ENCODE data around the gene GRHL1. TPM values are rescaled to one million over a fixed set of nuclear protein-coding genes. Genes with fewer than 3 reads are reported as not detected.

GRHL1 gene
- total and polyA plus RNA-seq, 2 of the 4 experiments (the other 2 are of a cell fraction) = 0.18 to 0.21 TPM

GRCh38 chr2:10009271-10009810 lies 57.8 kb downstream of the GRHL1 start (continued):
- TF ChIP-seq, protein P1, sequence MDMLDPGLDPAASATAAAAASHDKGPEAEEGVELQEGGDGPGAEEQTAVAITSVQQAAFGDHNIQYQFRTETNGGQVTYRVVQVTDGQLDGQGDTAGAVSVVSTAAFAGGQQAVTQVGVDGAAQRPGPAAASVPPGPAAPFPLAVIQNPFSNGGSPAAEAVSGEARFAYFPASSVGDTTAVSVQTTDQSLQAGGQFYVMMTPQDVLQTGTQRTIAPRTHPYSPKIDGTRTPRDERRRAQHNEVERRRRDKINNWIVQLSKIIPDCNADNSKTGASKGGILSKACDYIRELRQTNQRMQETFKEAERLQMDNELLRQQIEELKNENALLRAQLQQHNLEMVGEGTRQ (IDR thresholded peaks at IDR 0.05; ENCODE audit: low read depth, low read length) = no peak

GRCh38 chr2:10009811-10010781 lies 58.6 kb downstream of the GRHL1 start:
- peak overlapping the region; percentile 68; the same call in 1 of the 2 replicates for H3K14ac ChIP-seq (replicated peaks; ENCODE audit: low read depth, low read length)
- BruUV-seq (replicated peaks) = no TSS peak
- no peak overlapping the region for H3K9ac ChIP-seq (ENCODE audit: low read depth, low read length)
- H3K18ac ChIP-seq (ENCODE audit: low read depth, low read length) = peak overlapping the region; percentile 26; the same call in 1 of the 2 replicates
- peak overlapping the region; percentile 84 for H2AFZ ChIP-seq (replicated peaks; ENCODE audit: low read length, poor library complexity)
- no peak overlapping the region for H4K5ac ChIP-seq (ENCODE audit: low read depth, low read length)
- H2AK9ac ChIP-seq (replicated peaks; ENCODE audit: low read depth, low read length, poor library complexity) = peak overlapping the region; percentile 87
- no peaks in the 10 kb centered on the region for H3K9me3 ChIP-seq (ENCODE audit: control insufficient read depth, insufficient read depth, low read length)
- WGBS, 2 experiments (ENCODE audit: extremely low coverage in 2 of 2, insufficient read length in 1 of 2) = 80% methylated on average over 17 of the region's 36 CpGs; no CpG with 5 or more reads in 1 of the 2 experiments
- peak; percentile 78 for DNase-seq
- peak overlapping the region; percentile 35 to 75; a peak in 3 of 4 replicates for H4K8ac ChIP-seq (ENCODE audit: low read depth in 2 of 2, low read length in 2 of 2)
- H3K4me1 ChIP-seq (ENCODE audit: control insufficient read depth, insufficient read depth, low read length) = peaks cover 28% of the 10 kb centered on the region
- no peak overlapping the region for H3K56ac ChIP-seq (ENCODE audit: extremely low read depth, insufficient read depth, low read length)
- peak overlapping the region; percentile 89 for H2BK15ac ChIP-seq (ENCODE audit: low read depth, low read length)
- no peaks in the 10 kb centered on the region for H4K20me1 ChIP-seq (ENCODE audit: insufficient read depth, low read length)
- no peaks in the 10 kb centered on the region for H3K27me3 ChIP-seq (ENCODE audit: control insufficient read depth, insufficient read depth, low read length)
- H3K4me3 ChIP-seq (ENCODE audit: insufficient read depth, low read depth, low read length) = no peak overlapping the region
- in situ Hi-C loops (cut with MboI; ENCODE audit: low sequenced_read_pairs) = no loop called here
- H3K79me1 ChIP-seq (ENCODE audit: low read depth in 1 of 2, low read length in 2 of 2) = no peaks in the 10 kb centered on the region
- H2BK120ac ChIP-seq (ENCODE audit: low read depth, low read length) = peak overlapping the region; percentile 88
- H4K91ac ChIP-seq (ENCODE audit: insufficient read depth, low read depth, low read length) = peak overlapping the region; percentile 84
- peak overlapping the region; percentile 45 for H3K4me2 ChIP-seq (ENCODE audit: low read depth, low read length)
- H3K36me3 ChIP-seq (ENCODE audit: control insufficient read depth, insufficient read depth, low read length) = no peaks in the 10 kb centered on the region
- dilution Hi-C loops (cut with HindIII; ENCODE audit: low sequenced_read_pairs, unreplicated experiment) = no loop called here
- peak overlapping the region; percentile 14; the same call in 1 of the 2 replicates for H3K27ac ChIP-seq (ENCODE audit: insufficient read depth, low read length)
- ATAC-seq (ENCODE audit: low read depth) = peak; percentile 83
- H3K9me1 ChIP-seq (ENCODE audit: insufficient read depth, low read length) = peaks cover 10% of the 10 kb centered on the region
- H3K23ac ChIP-seq (ENCODE audit: low read depth, low read length) = no peak overlapping the region
- H2BK20ac ChIP-seq (ENCODE audit: low read depth, low read length) = peak overlapping the region; percentile 80
- H2AK5ac ChIP-seq (ENCODE audit: low read depth, low read length) = peak overlapping the region; percentile 95
- intact Hi-C loops (cut with micrococcal nuclease) = no loop called here
- H2BK5ac ChIP-seq (ENCODE audit: low read depth, low read length, poor library complexity, severe bottlenecking) = peak overlapping the region; percentile 6
- POLR2A ChIA-PET (ENCODE audit: unreplicated experiment) = no interaction called here
- CTCF ChIA-PET = interaction anchor here (1.5 kb wide), 1 partner anchor 18 kb away, joined by 4 read pairs; no protein-coding TSS in a partner anchor
- H3K4ac ChIP-seq (ENCODE audit: low read depth, low read length) = peak overlapping the region; percentile 83
- TF ChIP-seq CEBPB (IDR thresholded peaks at IDR 0.05; ENCODE audit: low read depth, low read length) = no peak
- TF ChIP-seq ELK1 (IDR thresholded peaks at IDR 0.05; ENCODE audit: borderline replicate concordance, low read depth, low read length) = no peak
- TF ChIP-seq MXI1 (IDR thresholded peaks at IDR 0.05; ENCODE audit: borderline replicate concordance, low read depth, low read length) = no peak
- TF ChIP-seq MAFK (IDR thresholded peaks at IDR 0.05; ENCODE audit: low read depth, low read length) = no peak
- TF ChIP-seq POLR2A (IDR thresholded peaks at IDR 0.05; ENCODE audit: low read depth, low read length) = no peak
- TF ChIP-seq, protein P2, sequence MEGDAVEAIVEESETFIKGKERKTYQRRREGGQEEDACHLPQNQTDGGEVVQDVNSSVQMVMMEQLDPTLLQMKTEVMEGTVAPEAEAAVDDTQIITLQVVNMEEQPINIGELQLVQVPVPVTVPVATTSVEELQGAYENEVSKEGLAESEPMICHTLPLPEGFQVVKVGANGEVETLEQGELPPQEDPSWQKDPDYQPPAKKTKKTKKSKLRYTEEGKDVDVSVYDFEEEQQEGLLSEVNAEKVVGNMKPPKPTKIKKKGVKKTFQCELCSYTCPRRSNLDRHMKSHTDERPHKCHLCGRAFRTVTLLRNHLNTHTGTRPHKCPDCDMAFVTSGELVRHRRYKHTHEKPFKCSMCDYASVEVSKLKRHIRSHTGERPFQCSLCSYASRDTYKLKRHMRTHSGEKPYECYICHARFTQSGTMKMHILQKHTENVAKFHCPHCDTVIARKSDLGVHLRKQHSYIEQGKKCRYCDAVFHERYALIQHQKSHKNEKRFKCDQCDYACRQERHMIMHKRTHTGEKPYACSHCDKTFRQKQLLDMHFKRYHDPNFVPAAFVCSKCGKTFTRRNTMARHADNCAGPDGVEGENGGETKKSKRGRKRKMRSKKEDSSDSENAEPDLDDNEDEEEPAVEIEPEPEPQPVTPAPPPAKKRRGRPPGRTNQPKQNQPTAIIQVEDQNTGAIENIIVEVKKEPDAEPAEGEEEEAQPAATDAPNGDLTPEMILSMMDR (conservative IDR thresholded peaks at IDR 0.05; ENCODE audit: low read depth, low read length) = no peak
- TF ChIP-seq SMC3 (IDR thresholded peaks at IDR 0.05; ENCODE audit: low read depth, low read length) = 0 out of 2 replicates have a peak, but pooled peaks have one; percentile 4
- TF ChIP-seq CHD1 (IDR thresholded peaks at IDR 0.05; ENCODE audit: low read depth, low read length) = no peak
- TF ChIP-seq BHLHE40 (IDR thresholded peaks at IDR 0.05; ENCODE audit: low read depth, low read length) = peak; percentile 43; the same call in 1 of the 2 replicates

Data from IMR-90 (cell line).